NB4 (cell line): Measurements from ENCODE around the gene CALML3.

ENCODE experiments used
- DNase-seq: peaks from one replicate; pipeline ENCODE4 v3.0.0; 2010; ENCODE audit warnings: low read depth
- H3K4me3 ChIP-seq: one replicate; pipeline ENCODE4 v1.5.1; 2011; ENCODE audit warnings: mild to moderate bottlenecking, low read depth, low read length, moderate library complexity
- CTCF ChIP-seq: IDR thresholded peaks from one replicate; pipeline ENCODE4 v1.5.1; 2012; ENCODE audit warnings: low read depth, low read length
- MAX ChIP-seq: IDR thresholded peaks from 2 replicates; pipeline ENCODE4 v1.6.1; 2011; ENCODE audit warnings: low read depth, low read length
- MYC ChIP-seq: IDR thresholded peaks from 2 replicates; pipeline ENCODE4 v1.6.1; 2011; ENCODE audit warnings: low read depth, low read length
- POLR2A ChIP-seq: IDR thresholded peaks from 2 replicates; pipeline ENCODE4 v1.6.1; 2011; ENCODE audit warnings: mild to moderate bottlenecking; ENCODE audit not compliant: insufficient read length; ENCODE audit errors: extremely low read depth

CALML3 gene

GRCh38 chr10:5532618-5533097 is 7.9 kb downstream of the CALML3 start:
- DNase-seq = no peak
- no peak overlapping the region for H3K4me3 ChIP-seq
- no peak for TF ChIP-seq CTCF
- no peak for TF ChIP-seq POLR2A
- no peak for TF ChIP-seq MYC
- TF ChIP-seq MAX = no peak

- DNase-seq = no peak
- TF ChIP-seq MAX (no peak), POLR2A (no peak), MYC (no peak), CTCF (no peak)
- no peak overlapping the region for H3K4me3 ChIP-seq
Measured at GRCh38 chr10:5533098-5533731, 8.5 kb downstream of the CALML3 start.

- H3K4me3 ChIP-seq = no peak overlapping the region
- TF ChIP-seq POLR2A (no peak), MYC (no peak), CTCF (no peak), MAX (no peak)
- DNase-seq = peak; percentile 80
Measured at GRCh38 chr10:5534051-5534821, 9.5 kb downstream of the CALML3 start.

GRCh38 chr10:5534880-5535856 is 10.4 kb downstream of the CALML3 start:
- no peak overlapping the region for H3K4me3 ChIP-seq
- DNase-seq = peak; percentile 80
- TF ChIP-seq MAX (no peak), CTCF (no peak), MYC (no peak), POLR2A (no peak)

- H3K4me3 ChIP-seq = no peak overlapping the region
- TF ChIP-seq POLR2A (no peak), CTCF (no peak), MAX (no peak), MYC (no peak)
- no peak for DNase-seq
Measured at GRCh38 chr10:5536486-5537081, 11.8 kb downstream of the CALML3 start.
